ENCODE measurements around the gene CD48.

GRCh38 chr1:160723332-160723731 is 11.7 kb upstream of the CD48 start:
- TF ChIP-seq, protein P1, sequence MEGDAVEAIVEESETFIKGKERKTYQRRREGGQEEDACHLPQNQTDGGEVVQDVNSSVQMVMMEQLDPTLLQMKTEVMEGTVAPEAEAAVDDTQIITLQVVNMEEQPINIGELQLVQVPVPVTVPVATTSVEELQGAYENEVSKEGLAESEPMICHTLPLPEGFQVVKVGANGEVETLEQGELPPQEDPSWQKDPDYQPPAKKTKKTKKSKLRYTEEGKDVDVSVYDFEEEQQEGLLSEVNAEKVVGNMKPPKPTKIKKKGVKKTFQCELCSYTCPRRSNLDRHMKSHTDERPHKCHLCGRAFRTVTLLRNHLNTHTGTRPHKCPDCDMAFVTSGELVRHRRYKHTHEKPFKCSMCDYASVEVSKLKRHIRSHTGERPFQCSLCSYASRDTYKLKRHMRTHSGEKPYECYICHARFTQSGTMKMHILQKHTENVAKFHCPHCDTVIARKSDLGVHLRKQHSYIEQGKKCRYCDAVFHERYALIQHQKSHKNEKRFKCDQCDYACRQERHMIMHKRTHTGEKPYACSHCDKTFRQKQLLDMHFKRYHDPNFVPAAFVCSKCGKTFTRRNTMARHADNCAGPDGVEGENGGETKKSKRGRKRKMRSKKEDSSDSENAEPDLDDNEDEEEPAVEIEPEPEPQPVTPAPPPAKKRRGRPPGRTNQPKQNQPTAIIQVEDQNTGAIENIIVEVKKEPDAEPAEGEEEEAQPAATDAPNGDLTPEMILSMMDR (optimal IDR thresholded peaks at IDR 0.05 in 1 of 3, IDR thresholded peaks at IDR 0.05 in 1 of 3, conservative IDR thresholded peaks at IDR 0.05 in 1 of 3; ENCODE audit: extremely low read depth in 1 of 3, insufficient read depth in 2 of 3, low read length in 3 of 3) = no peak
- no peak for TF ChIP-seq EZH2 (IDR thresholded peaks at IDR 0.05; ENCODE audit: low read length)

All from keratinocyte (primary cell).